Activated CD4-positive, alpha-beta T cell treated with anti-CD3 and anti-CD28 coated beads, Interleukin-2, amount 50 U/mL, for 24 hours (primary cell): ENCODE results near the gene GSTCD.
"Not testable (repeated sequence)": the region's sequence is repeated elsewhere in the genome, so short reads cannot be mapped to it uniquely, and the experiment has no call there.

ENCODE experiments used
- DNase-seq, 2 donors: peaks; one replicate each; pipeline ENCODE4 v3.0.0-alpha.2; 2020; ENCODE audit warnings: low read depth in 1 of 2, low spot score in 1 of 2

Gene GSTCD

GRCh38 chr4:105714932-105715331 is 6.3 kb downstream of the GSTCD start:
- DNase-seq, result no peak

- DNase-seq, result no peak
These were observed 7.2 kb downstream of the GSTCD start for GRCh38 chr4:105715692-105716278.

- DNase-seq, result no peak
These were observed 10.6 kb downstream of the GSTCD start for GRCh38 chr4:105719204-105719603.

- DNase-seq, result no peak
These were observed 17.0 kb downstream of the GSTCD start for GRCh38 chr4:105725623-105726022.

GRCh38 chr4:105729895-105730294 is 21.3 kb downstream of the GSTCD start:
- DNase-seq, result not testable (repeated sequence)

DNA sequence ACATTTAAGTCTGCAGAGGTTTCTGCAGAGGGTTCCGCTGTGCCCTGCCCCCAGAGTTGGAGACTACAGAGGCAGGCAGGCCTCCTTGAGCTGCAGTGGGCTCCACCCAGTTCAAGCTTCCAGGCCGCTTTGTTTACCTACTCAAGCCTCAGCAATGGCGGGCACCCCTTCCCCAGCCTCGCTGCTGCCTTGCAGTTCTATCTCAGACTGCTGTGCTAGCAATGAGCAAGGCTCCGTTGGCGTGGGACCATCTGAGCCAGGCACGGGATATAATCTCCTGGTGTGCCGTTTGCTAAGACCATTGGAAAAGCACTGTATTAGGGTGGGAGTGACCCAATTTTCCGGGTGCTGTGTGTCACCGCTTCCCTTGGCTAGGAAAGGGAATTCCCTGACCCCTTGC is 26.6 kb downstream of the GSTCD start:
- not testable (repeated sequence) for DNase-seq

DNA sequence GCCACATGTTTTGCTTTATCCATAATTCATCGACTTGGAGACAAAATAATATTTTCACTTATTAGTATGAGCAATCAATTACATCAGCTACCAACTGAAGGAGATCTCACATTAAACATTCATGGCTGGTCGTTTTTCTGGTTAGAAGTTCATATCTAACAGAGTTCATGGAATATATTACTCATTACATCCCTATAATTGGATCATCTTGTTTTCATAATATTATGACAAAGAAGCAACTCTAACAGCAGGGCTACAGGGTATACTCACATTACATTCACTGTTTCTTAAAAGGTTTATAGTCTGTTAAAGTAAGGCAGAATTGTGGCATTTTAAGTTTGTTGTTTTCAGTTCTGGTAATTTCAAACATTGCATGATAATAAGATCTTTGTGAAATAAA is 33.0 kb downstream of the GSTCD start:
- DNase-seq, result no peak

DNA sequence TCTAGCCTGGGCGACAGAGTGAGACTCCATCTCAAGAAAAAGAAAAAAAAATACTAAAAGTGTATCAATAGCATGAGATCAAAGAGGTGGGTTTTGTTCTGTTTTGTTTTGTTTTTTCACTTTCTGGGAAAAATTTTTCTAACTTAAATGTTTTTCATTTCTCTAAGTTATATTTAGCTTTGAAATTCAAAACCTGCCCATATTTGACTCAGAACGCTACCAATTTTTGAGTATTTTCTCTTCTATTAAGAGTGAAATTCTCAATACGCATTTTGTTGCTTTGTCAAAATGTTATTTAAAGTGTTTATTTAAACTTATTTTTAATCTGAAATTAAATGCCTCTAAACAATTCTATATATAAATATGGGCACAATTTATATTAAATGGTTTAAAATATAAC is 39.6 kb downstream of the GSTCD start:
- DNase-seq, result no peak

- no peak for DNase-seq
These were observed 43.2 kb downstream of the GSTCD start for GRCh38 chr4:105751718-105752299.

- DNase-seq, result no peak
These were observed 44.8 kb downstream of the GSTCD start for GRCh38 chr4:105753361-105753760.

GRCh38 chr4:105755375-105755774 is 46.8 kb downstream of the GSTCD start:
- DNase-seq, result no peak

DNA sequence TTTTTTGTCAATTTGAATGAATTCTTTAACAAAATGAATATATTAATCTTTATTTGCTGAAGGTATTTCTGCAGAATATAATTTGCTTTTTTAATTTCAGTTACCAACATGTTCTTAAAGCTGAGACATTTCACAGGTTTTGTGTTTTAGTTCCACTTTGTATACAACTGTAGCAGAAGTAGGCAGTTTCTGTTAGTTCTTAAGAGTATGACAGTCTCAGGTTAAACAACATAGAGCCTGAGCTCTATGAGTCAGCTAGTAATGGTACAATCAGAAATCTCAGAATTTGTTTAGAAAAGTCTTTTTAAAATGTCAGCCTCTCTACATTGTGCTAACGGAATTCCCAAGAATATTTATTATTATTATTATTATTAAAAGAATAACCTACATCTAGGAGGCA is 50.4 kb downstream of the GSTCD start:
- DNase-seq, result no peak

- DNase-seq, result no peak
These were observed 57.3 kb downstream of the GSTCD start for GRCh38 chr4:105765690-105766407.

GRCh38 chr4:105767579-105767978 is 59.0 kb downstream of the GSTCD start:
- DNase-seq, result no peak

- not testable (repeated sequence) for DNase-seq
These were observed 61.9 kb downstream of the GSTCD start for GRCh38 chr4:105770524-105770923.

GRCh38 chr4:105772065-105772464 is 63.5 kb downstream of the GSTCD start:
- not testable (repeated sequence) for DNase-seq

DNA sequence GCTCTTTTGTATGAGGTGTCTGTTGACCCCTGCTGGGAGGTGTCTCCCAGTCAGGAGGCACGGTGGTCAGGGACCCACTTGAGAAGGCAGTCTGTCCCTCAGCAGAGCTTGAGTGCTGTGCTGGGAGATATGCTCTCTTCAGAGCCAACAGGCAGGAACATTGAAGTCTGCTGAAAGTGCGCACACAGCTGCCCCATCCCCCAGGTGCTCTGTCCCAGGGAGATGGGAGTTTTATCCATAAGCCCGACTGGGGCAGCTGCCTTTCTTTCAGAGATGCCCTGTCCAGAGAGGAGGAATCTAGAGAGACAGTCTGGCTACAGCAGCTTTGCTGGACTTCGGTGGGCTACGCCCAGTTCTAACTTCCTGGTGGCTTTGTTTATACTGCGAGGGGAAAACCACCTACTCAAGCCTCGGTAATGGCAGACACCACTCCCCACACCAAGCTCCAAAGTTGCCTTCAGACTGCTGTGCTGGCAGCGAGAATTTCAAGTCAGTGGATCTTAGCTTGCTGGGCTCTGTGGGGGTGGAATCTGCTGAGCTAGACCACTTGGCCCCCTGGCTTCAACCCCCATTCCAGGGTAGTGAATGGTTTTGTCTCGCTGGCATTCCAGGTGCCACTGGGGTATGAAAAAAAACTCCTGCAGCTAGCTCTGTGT is 67.3 kb downstream of the GSTCD start:
- DNase-seq, result not testable (repeated sequence)

GRCh38 chr4:105780176-105780575 is 71.6 kb downstream of the GSTCD start:
- DNase-seq, result no peak

DNA sequence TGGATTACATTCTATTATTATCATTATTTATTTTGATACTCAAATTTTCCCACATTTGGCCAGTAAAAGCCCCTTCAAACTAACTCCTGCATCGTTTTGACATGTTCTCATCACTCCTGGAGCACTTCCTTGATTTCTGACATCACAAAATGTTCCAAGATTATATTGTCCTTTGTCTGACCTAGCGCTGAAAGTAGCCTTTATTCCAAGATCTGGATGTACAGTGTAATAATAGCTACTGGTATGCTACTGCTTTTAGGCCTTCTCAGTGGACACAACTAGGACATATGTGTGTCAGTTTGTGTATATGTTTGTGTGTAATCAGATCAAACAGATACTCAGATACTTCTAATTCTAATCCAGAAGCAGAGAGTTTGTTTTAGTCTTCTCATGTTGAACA is 76.2 kb downstream of the GSTCD start:
- DNase-seq, result no peak

DNA sequence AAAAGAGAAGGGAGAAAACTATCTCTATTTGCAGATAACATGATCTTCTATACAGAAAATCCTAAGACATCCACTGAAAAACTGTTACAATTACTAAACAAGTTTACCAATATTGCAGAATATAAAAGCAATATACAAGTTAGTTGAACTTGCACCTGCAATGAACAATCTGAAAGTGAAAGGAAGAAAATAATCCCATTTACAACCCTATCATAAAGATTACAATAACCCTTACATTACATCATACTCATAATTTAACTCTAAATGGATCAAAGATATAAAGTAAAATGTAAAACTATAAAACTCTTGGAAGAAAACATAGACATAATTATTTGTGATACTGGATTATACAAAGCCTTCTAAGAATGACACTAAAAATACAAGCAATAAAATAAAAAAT is 77.2 kb downstream of the GSTCD start:
- no peak for DNase-seq

GRCh38 chr4:105786748-105787147 is 78.2 kb downstream of the GSTCD start:
- DNase-seq, result no peak

DNA sequence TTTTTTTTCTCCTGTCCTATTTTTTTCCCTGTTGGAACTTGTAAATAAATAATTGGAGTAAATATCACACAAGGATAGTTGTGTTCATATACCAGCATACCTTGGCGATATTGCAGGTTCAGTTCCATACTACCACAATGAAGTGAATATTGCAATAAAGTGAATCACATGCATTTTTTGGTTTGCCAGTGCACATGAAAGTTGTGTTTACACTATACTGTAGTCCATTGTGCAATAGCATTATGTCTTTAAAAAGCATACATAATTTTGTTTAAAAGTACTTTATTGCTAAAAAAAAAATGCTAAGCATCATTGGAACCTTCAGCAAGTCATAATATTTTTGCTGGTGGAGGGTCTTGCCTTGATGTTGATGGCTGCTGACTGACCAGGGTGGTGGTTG is 88.6 kb downstream of the GSTCD start:
- no peak for DNase-seq
